NCI-H345 treated with DMSO at 0.1 percent for 48 hours (cell line): ENCODE results near the gene NEU2.

Experiments used
- DNase-seq: peaks from one replicate; lab custom pipeline; 2025; ENCODE audit not compliant: unreplicated experiment; lab: John Stamatoyannopoulos, UW

Gene NEU2

DNA sequence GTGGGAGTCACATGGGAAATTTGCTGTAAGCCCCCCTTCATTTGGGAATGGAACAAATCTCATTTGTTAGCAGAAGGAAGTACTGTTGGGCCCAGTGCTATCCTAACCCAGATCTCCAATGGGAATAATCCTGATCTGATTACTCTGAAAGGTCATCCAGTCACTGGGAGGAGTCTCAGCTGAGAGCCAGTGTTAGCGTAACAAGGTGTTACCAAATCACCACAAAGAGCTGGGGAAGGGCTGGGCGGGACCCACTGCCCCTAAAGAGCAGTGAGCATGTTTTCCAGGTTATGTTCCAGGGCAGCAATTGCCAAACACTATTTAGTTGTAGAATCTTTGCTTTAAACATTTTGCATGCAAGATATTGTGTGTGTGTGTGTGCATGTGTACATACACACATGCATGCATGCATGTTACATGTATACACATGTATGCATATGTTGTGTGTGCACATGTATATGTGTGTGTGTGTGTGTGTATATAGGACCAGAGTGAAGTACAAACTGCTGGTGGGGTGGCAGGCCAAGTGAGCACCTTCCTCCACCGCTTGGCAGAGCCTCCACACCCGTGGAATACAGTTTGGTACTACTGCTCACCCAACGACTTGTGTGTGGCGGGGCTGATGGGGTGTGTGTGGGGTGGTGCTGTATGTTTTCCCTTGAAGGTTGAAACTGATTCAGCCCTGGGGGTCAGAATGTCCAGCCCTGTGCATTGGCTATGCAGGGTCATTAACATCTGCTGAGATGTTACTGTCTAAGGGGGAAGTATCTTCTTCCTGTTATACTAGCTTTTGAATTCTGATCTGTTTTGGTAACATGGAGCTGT, 42.9 kb downstream of the NEU2 start:
- no peak for DNase-seq

DNA sequence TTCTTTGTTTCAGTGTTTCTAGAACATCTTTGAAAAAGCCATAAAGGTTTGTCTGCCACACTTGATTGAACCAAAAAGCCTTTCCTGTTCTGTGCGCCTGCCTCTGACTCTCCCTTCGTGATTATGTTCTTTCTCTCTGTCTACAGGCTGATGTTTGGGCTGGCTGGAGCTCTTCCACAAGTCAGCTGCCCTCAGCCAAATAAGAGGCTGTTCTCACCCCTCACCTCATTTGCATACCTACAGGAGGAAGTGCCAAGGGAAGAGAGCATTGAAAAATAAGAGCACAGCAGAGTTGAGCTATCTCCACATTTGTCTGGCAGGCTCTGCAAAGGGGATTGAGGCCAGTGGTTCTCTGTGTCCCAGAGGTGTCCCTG, 43.5 kb downstream of the NEU2 start:
- DNase-seq = no peak

DNA sequence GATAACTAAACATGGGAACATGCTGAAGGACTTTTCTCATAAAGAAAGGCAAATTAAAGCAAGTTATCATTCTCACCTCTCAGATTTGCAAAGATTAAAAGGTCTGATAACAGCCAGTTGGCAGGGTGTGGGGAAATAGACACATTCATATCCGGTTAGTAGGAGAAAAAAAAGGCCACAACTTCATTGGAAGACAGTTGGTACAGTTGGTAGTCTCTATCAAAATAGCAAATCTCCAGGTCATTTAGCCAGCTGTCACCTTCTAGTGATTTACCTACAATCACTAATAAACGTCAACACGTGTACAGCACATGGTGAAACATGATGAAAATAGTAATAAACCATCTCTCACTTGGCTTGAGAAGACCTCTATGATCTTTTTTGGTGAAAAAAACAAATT, 44.3 kb downstream of the NEU2 start:
- no peak for DNase-seq

DNA sequence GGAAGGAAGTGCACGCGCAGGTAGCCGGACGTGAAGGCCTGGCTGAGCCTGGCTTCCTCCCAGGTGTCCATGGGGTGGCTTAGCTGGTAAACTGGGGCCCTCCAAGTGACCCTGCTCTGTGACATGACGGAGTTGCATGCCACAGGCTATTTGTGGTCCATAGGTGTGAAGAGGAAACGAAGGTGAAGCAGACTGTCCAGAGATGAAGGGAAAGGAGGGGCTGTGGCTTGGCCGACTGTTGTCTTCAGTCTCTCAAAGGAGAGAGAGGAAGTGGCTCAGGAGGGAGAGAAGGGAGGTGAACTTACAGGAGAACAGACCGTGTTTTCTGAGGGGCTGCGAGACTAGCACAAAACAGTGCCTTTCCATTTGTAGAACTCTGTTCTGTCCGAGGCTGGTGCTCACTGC, 47.0 kb downstream of the NEU2 start:
- no peak for DNase-seq

DNA sequence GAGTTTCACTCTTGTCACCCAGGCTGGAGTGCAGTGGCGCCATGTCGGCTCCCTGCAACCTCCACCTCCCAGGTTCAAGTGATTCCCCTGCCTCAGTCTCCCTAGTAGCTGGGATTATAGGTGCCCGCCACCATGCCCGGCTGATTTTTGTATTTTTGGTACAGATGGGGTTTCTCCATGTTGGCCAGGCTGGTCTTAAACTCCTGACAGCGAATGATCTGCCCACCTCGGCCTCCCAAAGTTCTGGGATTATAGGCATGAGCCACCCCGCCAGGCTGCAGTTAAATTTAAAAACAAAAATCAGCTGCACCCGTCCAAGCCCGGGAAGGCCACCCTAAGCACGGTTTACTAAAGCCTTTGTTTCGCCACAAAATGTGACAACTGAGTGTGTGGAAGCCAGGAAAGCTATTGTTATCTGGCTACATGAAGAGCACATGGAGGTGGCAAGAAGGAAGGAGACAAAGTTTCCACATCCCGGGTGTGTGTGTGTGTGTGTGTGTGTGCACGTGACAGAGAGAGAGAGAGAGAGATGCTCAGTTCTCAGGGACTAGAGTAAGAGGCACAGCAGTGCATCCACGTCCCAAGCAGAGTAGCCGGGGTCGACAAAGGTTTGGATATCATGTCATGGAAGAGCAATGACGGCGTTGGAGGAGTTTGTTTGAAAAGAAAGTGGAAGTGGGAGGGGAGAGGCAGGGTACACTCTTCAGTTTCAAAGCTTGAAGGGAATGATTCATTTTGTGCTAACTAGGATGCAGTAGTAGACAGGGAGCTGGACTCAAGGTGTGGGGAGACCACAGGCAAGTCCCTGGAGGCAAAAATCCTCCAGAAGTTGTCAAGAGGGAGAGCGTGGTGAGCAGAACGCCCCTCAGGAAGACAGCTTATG, 47.7 kb downstream of the NEU2 start:
- no peak for DNase-seq

DNA sequence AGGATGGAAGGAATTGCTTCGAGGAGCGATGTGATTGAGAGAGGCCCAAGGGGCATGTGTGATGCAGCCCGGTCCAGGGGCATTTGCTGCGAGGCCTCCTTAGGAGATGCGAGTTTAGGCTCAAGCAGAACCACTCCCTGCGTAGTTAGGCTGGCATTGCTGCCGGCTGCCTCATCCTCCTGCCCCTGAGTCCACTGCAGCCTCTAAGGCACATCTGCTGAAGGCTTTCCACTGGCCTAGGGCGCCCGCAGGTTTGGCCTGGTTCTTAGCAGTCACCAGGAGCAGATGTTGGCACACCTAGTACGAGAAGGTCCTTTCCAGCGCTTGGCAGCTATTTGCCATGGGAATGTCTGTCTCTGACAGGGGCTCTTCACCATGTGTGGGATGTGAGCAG, 48.4 kb downstream of the NEU2 start:
- DNase-seq = no peak

DNA sequence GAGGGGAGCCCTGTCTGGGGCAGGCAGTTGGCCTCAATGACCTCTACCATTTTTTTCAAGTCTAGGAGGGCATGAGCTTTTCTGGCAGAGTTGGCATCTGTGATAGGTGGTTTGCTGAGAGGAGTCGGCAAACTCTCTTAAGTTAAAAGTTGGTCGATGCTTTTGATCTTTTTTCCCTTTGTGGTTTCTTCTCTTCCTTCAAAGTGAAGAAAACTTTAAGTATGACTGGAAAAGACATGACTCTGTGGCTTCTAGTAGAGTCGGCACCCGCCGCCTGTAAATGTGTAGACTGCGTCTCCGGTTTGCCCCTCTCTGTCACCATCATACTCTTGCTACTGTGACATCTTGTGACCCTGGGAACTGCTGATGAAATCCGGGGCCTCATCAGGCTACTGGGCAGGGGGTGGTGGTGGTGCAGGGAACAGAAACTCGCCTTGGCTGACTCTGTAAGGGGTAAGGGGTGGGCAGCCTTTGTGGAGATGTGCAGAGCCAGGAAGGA, 48.8 kb downstream of the NEU2 start:
- DNase-seq = no peak

DNA sequence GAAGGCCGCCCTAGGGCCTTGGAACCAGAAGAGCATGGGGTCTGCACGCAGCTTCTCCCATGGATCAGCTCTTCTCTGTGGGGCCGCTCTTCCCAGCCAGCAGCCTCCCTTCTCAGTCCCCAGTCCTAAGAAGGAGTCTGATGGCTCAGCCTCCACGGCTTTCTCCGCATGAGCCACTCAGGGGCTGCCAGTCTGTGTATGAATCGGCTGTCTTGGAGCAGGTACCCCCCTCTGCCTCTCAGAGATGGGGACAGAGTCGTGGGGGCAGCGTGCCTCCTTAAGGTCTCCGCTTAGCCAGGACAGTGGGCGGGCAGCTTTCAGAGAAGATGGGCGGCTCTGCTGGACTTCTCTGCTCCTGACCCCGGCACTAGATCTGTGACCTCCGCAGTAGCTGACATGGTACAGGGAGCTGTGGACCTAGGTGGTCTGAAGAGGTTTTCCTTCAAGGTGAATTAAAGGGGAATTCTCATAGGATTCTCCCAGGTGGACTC, 49.3 kb downstream of the NEU2 start:
- no peak for DNase-seq

DNA sequence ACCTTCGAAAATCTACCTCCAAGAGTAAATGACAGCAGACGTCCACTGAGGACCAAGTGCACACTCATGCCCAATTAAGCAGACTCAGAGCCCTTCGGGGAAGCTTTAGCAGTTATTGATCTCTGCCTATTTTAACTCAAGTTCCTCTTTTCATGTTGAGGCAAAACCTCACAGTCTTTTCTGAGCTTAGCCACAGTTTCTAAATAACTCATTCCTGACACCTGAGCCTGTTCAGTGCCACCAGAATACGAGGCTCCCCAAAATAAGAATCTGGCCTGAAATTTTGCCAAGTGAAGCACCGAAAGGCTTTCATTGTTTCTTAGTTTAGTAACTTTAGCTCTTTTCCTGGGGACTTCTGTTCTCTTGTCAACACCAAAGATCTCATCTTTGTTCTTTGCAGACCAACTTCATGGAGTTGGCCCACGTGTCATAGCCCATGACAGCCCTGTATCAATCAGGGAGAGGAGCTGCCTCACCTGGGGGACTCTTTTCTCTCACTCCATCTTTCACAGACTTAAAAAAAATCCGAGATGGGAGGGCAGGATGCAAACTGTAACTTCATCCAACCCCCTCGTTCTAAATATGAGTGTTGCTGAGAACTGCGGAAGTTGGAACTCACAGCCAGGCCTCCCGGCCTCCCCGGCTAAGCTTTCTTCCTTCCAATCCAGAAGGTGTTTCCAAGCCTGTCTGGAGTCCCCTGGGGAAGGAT, 49.9 kb downstream of the NEU2 start:
- DNase-seq = no peak

DNA sequence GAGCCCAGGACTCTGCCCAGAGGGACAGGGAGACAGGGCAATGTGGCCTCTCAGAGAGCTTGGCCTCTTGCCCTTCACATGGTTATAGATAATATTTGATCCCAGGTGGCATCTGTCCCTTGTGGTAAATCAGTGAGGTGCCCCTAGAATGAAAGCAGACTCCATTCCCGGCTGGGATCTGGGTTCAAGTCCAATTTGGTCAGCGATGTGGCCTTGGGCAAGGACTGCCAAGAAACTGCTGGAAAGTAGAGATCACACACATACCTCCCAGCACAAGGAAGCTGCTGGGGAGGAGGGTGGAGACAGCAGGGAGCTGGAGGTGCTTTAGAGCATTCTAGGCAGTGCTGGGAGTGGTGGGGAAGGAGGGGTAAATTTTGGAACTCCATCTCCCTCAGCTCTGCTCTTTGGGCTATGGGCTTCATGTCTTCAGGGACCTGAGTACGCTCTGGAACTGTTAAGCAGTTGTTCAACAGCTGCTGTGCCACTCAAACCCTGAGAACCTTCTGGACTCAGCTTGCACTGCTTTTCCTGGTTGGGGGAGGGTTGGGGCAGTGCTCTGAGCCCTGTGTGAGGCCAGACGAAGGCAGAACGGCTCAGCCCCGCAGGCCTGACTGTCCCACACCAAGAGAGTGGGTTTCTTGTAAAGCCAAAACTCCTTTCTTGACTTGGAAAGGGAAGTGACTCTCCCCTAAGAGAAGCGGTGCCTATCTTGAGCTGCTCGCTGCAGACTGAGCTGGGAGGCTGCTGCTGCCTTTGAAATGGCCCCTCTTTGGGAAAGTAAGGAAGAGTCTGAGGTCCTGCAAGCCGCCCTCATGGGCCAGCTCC, 50.7 kb downstream of the NEU2 start:
- DNase-seq = no peak

DNA sequence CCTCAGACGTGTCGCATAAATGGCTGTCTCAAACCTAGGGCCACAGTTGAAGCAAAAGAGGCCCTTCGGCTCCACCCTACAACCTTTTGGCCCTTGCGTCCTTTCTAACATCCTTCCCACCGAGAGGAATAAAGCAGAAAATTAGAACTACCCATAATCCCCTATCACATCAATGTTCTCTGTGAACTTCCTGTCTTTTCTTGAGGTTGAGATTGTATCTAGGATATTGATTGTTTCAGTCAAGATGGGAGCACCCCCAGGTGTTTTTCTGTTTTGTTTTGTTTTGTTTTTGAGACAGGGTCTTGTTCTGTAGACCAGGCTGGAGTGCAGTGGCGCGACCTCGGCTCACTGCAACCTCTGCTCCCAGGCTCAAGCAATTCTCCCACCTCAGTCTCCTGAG, 51.3 kb downstream of the NEU2 start:
- no peak for DNase-seq

DNA sequence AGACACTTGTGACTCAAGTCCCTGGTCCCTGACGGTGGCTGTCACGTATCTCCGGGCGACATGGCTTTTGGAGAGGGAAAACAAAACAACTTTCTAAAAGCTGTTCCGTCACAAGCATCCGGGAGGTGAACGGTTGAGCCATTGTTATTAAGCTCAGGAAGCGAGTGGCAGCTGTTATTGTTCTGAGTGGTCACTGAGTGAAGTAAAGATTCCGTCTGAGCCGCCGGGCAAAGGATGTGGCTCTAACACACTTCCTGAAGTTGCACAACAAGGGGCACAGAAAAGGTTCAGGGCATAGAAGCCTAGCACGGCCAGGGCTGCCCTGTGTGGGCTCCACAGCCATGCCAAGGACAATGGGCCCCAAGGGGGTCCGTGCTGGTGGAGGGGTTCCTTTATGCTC, 52.0 kb downstream of the NEU2 start:
- no peak for DNase-seq
